D721Med (cell line): ENCODE data around the gene CTTNBP2.

ENCODE experiments used
- DNase-seq: peaks from one replicate; pipeline ENCODE4 v3.0.0; 2011; ENCODE audit warnings: low spot score; ENCODE audit not compliant: insufficient read length
- FAIRE-seq: peaks from 2 replicates; lab custom pipeline; 2011; peaks lifted over from hg19 to GRCh38; lab: Jason Lieb, UNC
- CTCF ChIP-seq: IDR thresholded peaks from 2 replicates; pipeline ENCODE4 v1.5.1; 2012; ENCODE audit warnings: mild to moderate bottlenecking, control low read depth; ENCODE audit not compliant: insufficient read depth; ENCODE audit errors: missing control alignments

The CTTNBP2 gene

DNA sequence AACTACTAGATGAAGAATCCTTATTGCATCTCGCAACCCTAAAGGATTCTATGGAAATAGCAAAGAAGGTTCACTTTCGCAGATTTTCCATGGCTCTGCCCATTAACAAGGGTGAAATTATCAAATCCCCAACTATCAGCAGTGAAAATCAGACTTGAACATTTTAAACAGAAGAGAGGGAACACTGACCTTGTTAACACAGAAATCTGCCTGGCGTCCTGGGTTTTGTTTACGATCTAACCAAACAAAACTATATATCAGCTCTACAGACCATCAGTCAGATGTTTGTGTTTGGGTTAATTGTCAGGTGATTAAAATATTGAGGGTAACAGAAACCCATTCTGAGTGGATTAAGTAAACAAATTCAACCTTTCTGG, 1.9 kb downstream of the CTTNBP2 start:
- no peak for FAIRE-seq
- DNase-seq = no peak
- no peak for TF ChIP-seq CTCF

DNA sequence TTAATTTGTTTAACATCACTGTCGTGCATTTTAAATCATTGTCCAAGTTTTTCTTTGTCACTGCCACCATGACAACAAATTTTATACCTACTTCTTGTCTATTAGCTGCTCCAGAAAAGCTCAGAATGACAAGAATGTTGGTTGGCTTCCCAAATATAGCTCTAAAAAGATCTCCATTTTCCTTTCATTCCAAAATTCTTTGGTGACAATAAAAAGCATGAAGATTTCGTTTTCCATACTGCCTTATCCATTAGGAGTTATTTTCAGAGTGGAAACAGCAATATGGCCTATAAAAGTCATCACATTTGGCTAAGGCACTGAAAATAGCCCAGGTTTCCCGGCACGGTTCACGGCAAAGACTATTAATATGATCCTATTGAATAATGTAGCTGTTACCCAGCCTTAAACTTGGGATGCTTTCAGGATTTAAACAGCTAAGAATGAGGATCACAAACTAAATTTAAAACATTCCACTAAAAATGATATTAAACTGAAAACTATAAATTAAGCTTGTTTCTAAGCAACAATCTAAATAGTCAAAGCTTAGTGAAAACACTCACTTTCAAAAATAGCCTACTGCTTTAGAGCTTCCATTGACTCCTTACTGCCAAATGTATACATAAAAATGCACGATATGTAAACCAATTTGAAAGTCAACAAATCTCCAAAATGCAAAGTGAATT, 2.7 kb downstream of the CTTNBP2 start:
- no peak for TF ChIP-seq CTCF
- no peak for FAIRE-seq
- DNase-seq = no peak

DNA sequence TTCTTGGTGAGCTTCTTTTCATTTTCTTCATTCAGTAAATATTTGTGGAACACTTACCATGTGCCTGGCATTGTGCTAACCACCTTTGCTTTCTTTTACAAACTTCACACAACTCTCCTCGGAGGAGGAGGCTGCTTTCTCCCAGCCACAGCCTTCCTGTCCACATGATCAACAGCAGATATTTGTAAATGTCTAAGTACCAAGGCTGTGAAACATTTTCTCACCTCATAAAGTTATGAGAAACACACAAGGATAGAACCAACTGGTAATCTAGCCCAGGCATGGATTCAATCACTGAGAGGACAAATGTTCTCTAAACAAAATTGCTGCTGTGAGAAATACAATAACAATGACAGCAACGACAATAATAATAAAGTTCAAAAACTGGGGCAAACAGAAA, 3.9 kb downstream of the CTTNBP2 start:
- DNase-seq (no peak), FAIRE-seq (no peak)
- TF ChIP-seq CTCF = no peak

- TF ChIP-seq CTCF = no peak
- FAIRE-seq = no peak
- no peak for DNase-seq
Measured at GRCh38 chr7:117863618-117864017, 9.6 kb downstream of the CTTNBP2 start.

GRCh38 chr7:117862378-117862777, 10.9 kb downstream of the CTTNBP2 start:
- no peak for DNase-seq
- no peak for FAIRE-seq
- TF ChIP-seq CTCF = no peak

DNA sequence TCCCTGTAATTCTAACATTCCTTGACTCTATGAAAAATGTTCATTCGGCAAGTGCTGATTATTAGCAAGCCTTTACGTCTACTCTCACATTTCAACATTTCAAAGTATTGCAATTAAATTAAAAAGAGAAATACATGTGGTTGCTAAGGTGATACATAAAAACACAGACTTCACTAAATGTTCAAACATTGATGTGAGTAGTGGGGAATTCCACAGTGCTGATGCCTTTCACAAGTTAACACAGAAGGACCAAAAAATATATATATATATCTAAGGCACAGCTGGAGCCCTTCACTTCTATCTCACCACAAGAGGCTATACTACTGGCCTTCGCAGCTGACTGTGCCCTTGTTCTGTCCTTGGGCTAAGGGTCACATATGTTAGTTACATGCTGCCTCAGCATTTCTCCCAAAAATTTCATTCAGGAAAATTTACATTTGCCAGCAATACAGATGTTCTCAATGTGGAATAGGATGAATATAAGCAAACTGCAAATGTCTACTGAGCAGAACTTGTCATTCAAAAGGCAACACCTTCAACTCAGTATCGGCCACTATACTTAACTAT, 13.9 kb downstream of the CTTNBP2 start:
- DNase-seq = no peak
- no peak for FAIRE-seq
- no peak for TF ChIP-seq CTCF

GRCh38 chr7:117858712-117859111, 14.5 kb downstream of the CTTNBP2 start:
- FAIRE-seq (no peak), DNase-seq (no peak)
- no peak for TF ChIP-seq CTCF
